Sigmoid colon (tissue), 4 donors: Measurements from ENCODE around the gene PDCD7.

ENCODE experiments used
- CTCF ChIP-seq, 4 experiments: fragments of 450-650 bp in 3 of 4; fragments of 200-600 bp in 1 of 4; IDR thresholded peaks; one replicate each; pipeline ENCODE4 v1.5.1; 2016 to 2019; ENCODE audit warnings: antibody characterized with exemption in 4 of 4, mild to moderate bottlenecking in 3 of 4, moderate library complexity in 2 of 4
- EP300 ChIP-seq, 4 donors: sonication (generic); formaldehyde crosslinking; IDR thresholded peaks; one replicate each; pipeline ENCODE4 v1.6.1; 2017; ENCODE audit warnings: antibody characterized with exemption in 4 of 4

GRCh38 chr15:65130941-65131340 is 2.7 kb downstream of the PDCD7 start:
- TF ChIP-seq EP300 (IDR thresholded peaks at IDR 0.05) = no peak
- no peak for TF ChIP-seq CTCF (IDR thresholded peaks at IDR 0.05)
